ENCODE data around the gene SSR3. TPM values are rescaled to one million over a fixed set of nuclear protein-coding genes. Genes with fewer than 3 reads are reported as not detected.

SSR3 gene
- total and polyA plus RNA-seq, 2 of the 8 experiments (the other 6 are each of a cell fraction or from before 2014, with no cell fraction given) = 92.7 to 208 TPM

DNA sequence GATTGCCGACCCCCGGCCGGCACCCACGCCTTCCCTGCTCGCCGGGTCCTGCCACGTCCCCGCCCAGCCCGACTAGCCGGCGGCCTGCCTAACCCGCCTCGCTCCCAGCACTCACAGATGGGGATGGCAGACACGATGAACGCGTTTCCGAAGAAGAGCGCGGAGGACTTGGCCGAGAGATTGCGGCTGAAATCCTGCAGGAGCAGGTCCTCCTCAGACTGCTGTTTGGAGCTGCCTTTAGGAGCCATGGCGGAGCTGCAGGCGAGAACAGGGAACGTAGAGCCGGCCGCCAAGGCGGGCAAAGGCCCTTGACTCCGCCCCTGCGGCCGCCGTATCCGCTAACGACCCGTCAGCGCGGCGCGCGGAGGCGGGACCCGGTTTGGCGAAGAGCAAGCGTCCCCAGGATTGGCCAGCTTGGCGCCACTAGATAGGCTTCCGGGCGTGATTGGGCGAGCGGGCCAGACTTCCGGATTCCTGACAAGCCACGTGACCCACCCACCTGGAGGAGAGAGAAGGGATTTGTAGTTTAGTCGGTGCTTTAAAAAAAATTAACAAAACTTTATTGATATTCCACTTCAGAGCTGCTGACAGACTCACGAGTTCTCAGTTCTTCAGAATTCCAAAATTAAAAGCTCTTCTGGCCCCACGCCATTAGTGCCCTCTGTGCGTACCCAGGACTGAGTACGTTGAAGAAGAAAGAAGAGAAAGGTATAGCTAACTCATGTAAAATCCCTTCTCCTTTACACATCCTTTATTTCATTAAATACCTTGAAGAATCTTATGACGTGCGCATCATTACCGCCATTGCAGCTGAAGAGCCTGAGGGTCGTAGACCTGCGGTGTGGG is at the start of gene SSR3 (continued):
- TF ChIP-seq GABPA (IDR thresholded peaks at IDR 0.05; ENCODE audit: borderline replicate concordance, insufficient read depth, low read length) = peak; percentile 72; the same call in 1 of the 2 replicates
- TF ChIP-seq CBX5 (IDR thresholded peaks at IDR 0.05; ENCODE audit: low read depth, low read length) = no peak
- TF ChIP-seq MAFK (IDR thresholded peaks at IDR 0.05; ENCODE audit: low read depth, low read length) = no peak
- TF ChIP-seq CHD2 (IDR thresholded peaks at IDR 0.05; ENCODE audit: low read length) = peak; percentile 82
- TF ChIP-seq TAF1 (IDR thresholded peaks at IDR 0.05; ENCODE audit: low read depth, low read length) = peak; percentile 92
- 0 out of 2 replicates have a peak, but pooled peaks have one; percentile 30 for TF ChIP-seq RBBP5 (IDR thresholded peaks at IDR 0.05; ENCODE audit: borderline replicate concordance, low read depth, low read length)
- TF ChIP-seq KDM1A (IDR thresholded peaks at IDR 0.05; ENCODE audit: borderline replicate concordance, low read length) = no peak
- TF ChIP-seq, protein P1, sequence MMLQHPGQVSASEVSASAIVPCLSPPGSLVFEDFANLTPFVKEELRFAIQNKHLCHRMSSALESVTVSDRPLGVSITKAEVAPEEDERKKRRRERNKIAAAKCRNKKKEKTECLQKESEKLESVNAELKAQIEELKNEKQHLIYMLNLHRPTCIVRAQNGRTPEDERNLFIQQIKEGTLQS (IDR thresholded peaks at IDR 0.05; ENCODE audit: insufficient read depth, low read depth, low read length) = peak; percentile 95
- TF ChIP-seq POLR2AphosphoS5 (IDR thresholded peaks at IDR 0.05; ENCODE audit: low read depth, low read length) = peak; percentile 96
- no peak for TF ChIP-seq RFX5 (IDR thresholded peaks at IDR 0.05; ENCODE audit: borderline replicate concordance, low read depth, low read length)
- no peak for TF ChIP-seq RNF2 (IDR thresholded peaks at IDR 0.05; ENCODE audit: borderline replicate concordance, low read depth, low read length, missing control alignments, poor library complexity, severe bottlenecking)
- TF ChIP-seq RXRA (IDR thresholded peaks at IDR 0.05; ENCODE audit: insufficient read depth, low read depth, low read length) = no peak
- peak; percentile 83 for TF ChIP-seq ASH2L (IDR thresholded peaks at IDR 0.05; ENCODE audit: low read length)
- peak; percentile 14 for TF ChIP-seq KDM4A (IDR thresholded peaks at IDR 0.05; ENCODE audit: low read depth, low read length, severe bottlenecking)
